ENCODE measurements around the gene PSME1.

Gene PSME1

GRCh38 chr14:24179961-24180796 lies 44.2 kb downstream of the PSME1 start:
- TF ChIP-seq CTCF (conservative IDR thresholded peaks at IDR 0.05; ENCODE audit: low read depth, low read length), result no peak
- H3K4me3 ChIP-seq (ENCODE audit: low read length), result no peak overlapping the region
- DNase-seq (ENCODE audit: low read depth), result no peak

GRCh38 chr14:24181371-24182077 lies 45.5 kb downstream of the PSME1 start:
- DNase-seq (ENCODE audit: low read depth), result no peak
- H3K4me3 ChIP-seq (ENCODE audit: low read length), result no peak overlapping the region
- TF ChIP-seq CTCF (conservative IDR thresholded peaks at IDR 0.05; ENCODE audit: low read depth, low read length), result no peak

- no peak for TF ChIP-seq CTCF (conservative IDR thresholded peaks at IDR 0.05; ENCODE audit: low read depth, low read length)
- no peak overlapping the region for H3K4me3 ChIP-seq (ENCODE audit: low read length)
- no peak for DNase-seq (ENCODE audit: low read depth)
Observed at GRCh38 chr14:24182110-24182882, 46.3 kb downstream of the PSME1 start.

- no peak for TF ChIP-seq CTCF (conservative IDR thresholded peaks at IDR 0.05; ENCODE audit: low read depth, low read length)
- no peak overlapping the region for H3K4me3 ChIP-seq (ENCODE audit: low read length)
Observed at GRCh38 chr14:24183014-24183481, 47.1 kb downstream of the PSME1 start.

GRCh38 chr14:24184104-24184970 lies 48.3 kb downstream of the PSME1 start:
- no peak for TF ChIP-seq CTCF (conservative IDR thresholded peaks at IDR 0.05; ENCODE audit: low read depth, low read length)
- H3K4me3 ChIP-seq (ENCODE audit: low read length), result no peak overlapping the region
- no peak for DNase-seq (ENCODE audit: low read depth)

More at GRCh38 chr14:24183014-24183481, 47.1 kb downstream of the PSME1 start:
- DNase-seq (ENCODE audit: low read depth), result no peak

- no peak overlapping the region for H3K4me3 ChIP-seq (ENCODE audit: low read length)
- TF ChIP-seq CTCF (conservative IDR thresholded peaks at IDR 0.05; ENCODE audit: low read depth, low read length), result no peak
- no peak for DNase-seq (ENCODE audit: low read depth)
Observed at GRCh38 chr14:24185026-24185425, 49.0 kb downstream of the PSME1 start.
